GM21825 (cell line): ENCODE data around the gene NUDT4.
"Not testable (repeated sequence)": the region's sequence is repeated elsewhere in the genome, so short reads cannot be mapped to it uniquely, and the experiment has no call there.

Experiments
- ATAC-seq: cut with Tn5 transposase; IDR thresholded peaks from one replicate; pipeline ENCODE4 v1.9.1; 2021; ENCODE audit warnings: mild to moderate bottlenecking, moderate library complexity; ENCODE audit not compliant: unreplicated experiment

NUDT4 gene

GRCh38 chr12:93426412-93426805 is 48.7 kb downstream of the NUDT4 start:
- ATAC-seq: no peak

- no peak for ATAC-seq
Observed at GRCh38 chr12:93427779-93428564, 50.2 kb downstream of the NUDT4 start.

- ATAC-seq: no peak
Observed at GRCh38 chr12:93429448-93429847, 51.7 kb downstream of the NUDT4 start.

- ATAC-seq: no peak
Observed at GRCh38 chr12:93429852-93430251, 52.1 kb downstream of the NUDT4 start.

GRCh38 chr12:93430280-93430679 is 52.6 kb downstream of the NUDT4 start:
- no peak for ATAC-seq

GRCh38 chr12:93432031-93432430 is 54.3 kb downstream of the NUDT4 start:
- not testable (repeated sequence) for ATAC-seq

GRCh38 chr12:93434256-93434865 is 56.6 kb downstream of the NUDT4 start:
- no peak for ATAC-seq

- no peak for ATAC-seq
Observed at GRCh38 chr12:93438266-93439050, 60.7 kb downstream of the NUDT4 start.

GRCh38 chr12:93440043-93440835 is 62.5 kb downstream of the NUDT4 start:
- no peak for ATAC-seq

- ATAC-seq: peak; percentile 6
Observed at GRCh38 chr12:93441081-93441616, 63.4 kb downstream of the NUDT4 start.

GRCh38 chr12:93441617-93442410 is 64.1 kb downstream of the NUDT4 start, which contains the start of gene UBE2N:
Gene UBE2N (minus strand): TSS chr12:93441947. CDS start chr12:93441884, 63 bp downstream.
- peak; percentile 76 for ATAC-seq

GRCh38 chr12:93442411-93443340 is 65.0 kb downstream of the NUDT4 start:
- no peak for ATAC-seq

GRCh38 chr12:93443576-93443975 is 65.9 kb downstream of the NUDT4 start:
- no peak for ATAC-seq

GRCh38 chr12:93447555-93448290 is 70.0 kb downstream of the NUDT4 start:
- ATAC-seq: no peak

- ATAC-seq: no peak
Observed at GRCh38 chr12:93448796-93449195, 71.1 kb downstream of the NUDT4 start.

GRCh38 chr12:93449277-93449676 is 71.6 kb downstream of the NUDT4 start:
- peak; percentile 91 for ATAC-seq

- ATAC-seq: no peak
Observed at GRCh38 chr12:93451423-93452158, 73.9 kb downstream of the NUDT4 start.
